ENCODE measurements around the gene HRH1. TPM values are rescaled to one million over a fixed set of nuclear protein-coding genes. Genes with fewer than 3 reads are reported as not detected.
A peak's percentile ranks its signal among the peaks of the same experiment; 100 is the strongest.
"Not testable (repeated sequence)": the region's sequence is repeated elsewhere in the genome, so short reads cannot be mapped to it uniquely, and the experiment has no call there.

Gene HRH1
- total RNA-seq: 40.3 TPM

GRCh38 chr3:11154036-11154952 is at the start of gene HRH1:
Gene HRH1, plus strand, starts transcription at chr3:11154493. Its CDS starts 104,545 bp downstream, at chr3:11259038.
- ATAC-seq (peak; percentile 25), DNase-seq (ENCODE audit: low spot score) (no peak)
- intact Hi-C loops (cut with DNase I): no loop called here

- ATAC-seq; DNase-seq (ENCODE audit: low spot score); intact Hi-C loops (cut with DNase I): not testable (repeated sequence)
Observed at GRCh38 chr3:11113316-11113715, 41.0 kb upstream of the HRH1 start.

- intact Hi-C loops (cut with DNase I): no loop called here
- DNase-seq (ENCODE audit: low spot score) (no peak), ATAC-seq (no peak)
Observed at GRCh38 chr3:11115548-11115947, 38.7 kb upstream of the HRH1 start.

DNA sequence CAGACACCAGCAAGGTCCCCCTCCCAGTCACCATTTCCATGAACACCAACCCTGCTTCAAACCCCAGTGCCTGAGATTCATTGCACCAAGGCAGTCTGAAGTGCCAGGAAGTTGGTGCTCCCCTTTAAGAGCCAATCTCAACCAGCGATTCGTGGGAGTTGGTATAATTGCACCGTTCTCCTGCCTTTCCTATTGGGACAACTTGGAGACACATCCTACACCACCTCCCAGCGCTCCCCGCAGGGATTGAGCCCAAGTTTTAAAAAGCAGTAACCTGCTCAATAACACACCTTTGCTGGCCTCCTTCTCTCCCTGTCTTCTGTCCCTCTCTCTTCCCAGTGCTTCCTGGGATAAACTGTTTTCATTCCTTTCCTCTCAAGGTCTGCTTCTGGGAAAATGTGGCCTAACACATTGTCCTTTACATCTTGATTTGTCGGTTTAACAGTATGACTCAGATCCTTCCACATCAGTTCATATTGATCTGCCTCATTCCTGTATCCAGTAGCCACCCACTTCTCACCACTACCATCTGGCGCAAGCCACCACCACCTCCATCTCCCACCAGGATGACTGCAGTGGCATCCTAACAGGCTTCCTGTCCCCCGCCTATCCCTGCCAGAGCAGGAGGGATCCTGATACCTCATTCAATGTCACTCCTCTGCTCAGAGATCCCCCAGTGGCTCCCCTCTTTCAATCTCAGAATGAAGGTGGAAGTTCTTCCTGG is 37.8 kb upstream of the HRH1 start:
- no peak for ATAC-seq

DNA sequence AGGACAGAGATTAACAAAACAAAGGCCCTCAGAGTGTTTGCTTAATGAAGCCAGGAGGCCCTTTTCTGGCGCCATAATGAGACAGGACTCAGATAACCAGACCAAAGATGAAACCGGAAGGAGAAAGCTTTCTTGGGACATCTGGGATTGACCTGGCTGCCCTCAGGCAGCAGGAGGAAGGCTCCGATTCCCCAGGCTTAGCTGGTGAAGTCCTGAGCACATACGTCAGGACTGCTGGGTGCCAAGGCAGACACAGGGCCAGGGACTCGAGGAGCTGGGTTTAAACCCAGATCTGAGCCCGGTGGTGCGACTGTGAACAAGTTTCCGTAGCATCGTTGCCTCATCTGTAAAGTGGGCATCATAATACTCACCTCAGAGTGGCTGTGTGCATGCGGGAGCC is 36.7 kb upstream of the HRH1 start:
- intact Hi-C loops (cut with DNase I): no loop called here
- ATAC-seq (no peak), DNase-seq (ENCODE audit: low spot score) (no peak)

More for the DNA sequence above, 37.8 kb upstream of the HRH1 start:
- intact Hi-C loops (cut with DNase I): no loop called here
- no peak for DNase-seq (ENCODE audit: low spot score)

GRCh38 chr3:11118181-11118682 is 36.1 kb upstream of the HRH1 start:
- intact Hi-C loops (cut with DNase I): no loop called here
- DNase-seq (ENCODE audit: low spot score): no peak

DNA sequence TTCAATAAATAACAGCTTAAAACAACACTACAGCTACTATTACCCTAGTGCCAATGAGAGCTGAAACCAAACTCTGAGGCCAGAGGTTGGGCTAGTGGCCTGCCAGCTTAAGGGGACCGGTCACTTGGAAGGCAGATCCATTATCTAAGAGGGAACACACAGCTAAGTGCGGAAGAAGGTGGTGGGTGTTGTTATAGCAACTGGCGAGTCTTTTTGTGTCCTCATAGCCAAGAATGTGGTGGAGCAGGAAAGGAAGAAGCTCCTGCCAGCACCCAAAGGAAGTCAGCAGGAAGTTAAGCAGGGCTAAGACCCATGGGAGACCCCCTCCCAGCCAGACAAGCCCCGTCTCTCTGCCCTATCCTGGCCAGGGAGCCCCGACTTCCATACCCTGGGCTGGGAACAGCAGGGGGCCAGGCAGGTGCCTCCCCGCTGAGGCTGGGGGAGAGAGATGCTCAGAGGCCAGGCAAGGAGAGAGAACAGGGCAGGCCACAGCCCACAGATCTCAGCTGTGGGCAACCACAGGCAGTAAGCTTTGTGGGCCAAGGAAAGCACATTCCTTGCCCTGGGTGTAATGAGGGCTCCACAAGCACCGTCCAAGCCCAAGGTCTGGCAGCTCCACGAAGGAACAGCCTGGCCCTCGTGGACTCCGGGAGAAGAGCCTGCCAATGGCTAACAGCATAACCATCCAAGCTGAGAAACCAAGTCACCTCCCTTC is 34.0 kb upstream of the HRH1 start:
- ATAC-seq: peak; percentile 92
- intact Hi-C loops (cut with DNase I): no loop called here
- no peak for DNase-seq (ENCODE audit: low spot score)

More at GRCh38 chr3:11118181-11118682, 36.1 kb upstream of the HRH1 start:
- ATAC-seq: no peak

DNA sequence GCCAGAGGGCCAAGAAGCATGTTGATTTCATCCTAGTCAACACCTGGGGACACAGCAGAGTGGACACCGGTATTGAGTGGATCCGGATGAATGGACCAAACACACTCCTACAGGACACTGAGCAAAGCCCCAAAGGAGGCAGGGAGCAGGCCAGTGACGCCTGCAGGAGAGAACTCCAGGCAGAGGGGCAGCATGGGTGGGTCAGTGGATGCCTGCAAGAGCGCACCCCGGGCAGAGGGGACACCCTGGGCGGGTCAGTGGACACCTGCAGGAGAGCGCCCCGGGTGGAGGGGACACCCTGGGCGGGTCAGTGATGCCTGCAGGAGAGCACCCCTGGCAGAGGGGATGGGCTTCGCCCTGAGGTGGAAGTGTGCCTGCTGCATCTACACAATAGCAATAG is 27.6 kb upstream of the HRH1 start:
- no peak for DNase-seq (ENCODE audit: low spot score)
- intact Hi-C loops (cut with DNase I): no loop called here
- peak; percentile 9 for ATAC-seq

GRCh38 chr3:11128682-11129632 is 25.3 kb upstream of the HRH1 start:
- ATAC-seq: no peak
- intact Hi-C loops (cut with DNase I): no loop called here
- DNase-seq (ENCODE audit: low spot score): no peak

- ATAC-seq (no peak), DNase-seq (ENCODE audit: low spot score) (no peak)
- intact Hi-C loops (cut with DNase I): no loop called here
Observed at GRCh38 chr3:11130385-11130784, 23.9 kb upstream of the HRH1 start.

- DNase-seq (ENCODE audit: low spot score) (no peak), ATAC-seq (peak; percentile 65)
- intact Hi-C loops (cut with DNase I): no loop called here
Observed at GRCh38 chr3:11131371-11131770, 22.9 kb upstream of the HRH1 start.

GRCh38 chr3:11131886-11132285 is 22.4 kb upstream of the HRH1 start:
- DNase-seq (ENCODE audit: low spot score): not testable (repeated sequence)

DNA sequence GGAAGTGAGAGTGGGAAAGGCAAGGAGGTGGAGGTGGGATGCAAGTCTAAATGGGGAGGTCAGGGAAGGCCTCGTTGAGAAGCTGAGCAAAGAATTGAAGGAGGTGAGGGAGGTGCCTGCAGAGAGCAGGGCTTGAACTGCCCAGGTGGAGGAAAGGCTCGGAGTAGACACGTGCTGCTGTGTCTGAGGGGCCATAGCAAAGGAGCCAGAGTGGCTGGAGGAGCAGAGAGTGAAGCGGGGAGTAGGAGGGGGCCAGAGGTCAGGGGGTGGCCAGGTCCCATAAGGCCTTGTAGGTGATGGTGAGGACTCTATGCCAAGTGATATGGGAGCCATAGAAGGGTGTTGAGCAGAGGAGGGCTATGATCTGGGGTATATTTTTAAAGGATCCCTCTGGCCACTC is 21.4 kb upstream of the HRH1 start:
- intact Hi-C loops (cut with DNase I): no loop called here
- DNase-seq (ENCODE audit: low spot score): no peak
- ATAC-seq: no peak

More at GRCh38 chr3:11131886-11132285, 22.4 kb upstream of the HRH1 start:
- ATAC-seq; intact Hi-C loops (cut with DNase I): not testable (repeated sequence)

DNA sequence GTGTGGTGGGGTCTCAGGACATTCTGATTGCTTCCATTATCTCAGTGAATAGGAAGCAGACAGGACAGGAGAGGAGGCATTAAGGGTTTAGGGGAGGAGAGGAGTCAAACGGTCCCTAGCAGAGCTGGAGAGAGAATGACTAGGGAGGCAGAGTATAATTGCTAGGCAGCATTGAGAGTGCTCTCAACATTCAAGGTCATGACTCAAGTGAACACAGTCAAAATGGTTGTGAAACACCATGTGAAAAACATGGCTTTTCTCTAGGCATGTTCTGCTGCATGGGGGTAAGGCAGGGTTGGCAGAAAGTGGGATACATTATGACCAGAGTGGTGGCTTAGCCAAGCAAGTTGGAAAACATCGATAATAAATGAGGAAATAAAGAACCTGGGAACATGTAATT is 19.5 kb upstream of the HRH1 start:
- intact Hi-C loops (cut with DNase I): no loop called here
- ATAC-seq: peak; percentile 48

GRCh38 chr3:11136116-11136515 is 18.2 kb upstream of the HRH1 start:
- DNase-seq (ENCODE audit: low spot score) (no peak), ATAC-seq (peak; percentile 5)
- intact Hi-C loops (cut with DNase I): no loop called here

More for the DNA sequence above, 19.5 kb upstream of the HRH1 start:
- no peak for DNase-seq (ENCODE audit: low spot score)

- no peak for DNase-seq (ENCODE audit: low spot score)
- intact Hi-C loops (cut with DNase I): no loop called here
- ATAC-seq: peak; percentile 63
Observed at GRCh38 chr3:11136830-11137626, 17.3 kb upstream of the HRH1 start.

GRCh38 chr3:11137627-11137959 is 16.7 kb upstream of the HRH1 start:
- DNase-seq (ENCODE audit: low spot score) (no peak), ATAC-seq (no peak)
- intact Hi-C loops (cut with DNase I): no loop called here
